ENCODE results near the gene CATSPER3. TPM values are rescaled to one million over a fixed set of nuclear protein-coding genes. Genes with fewer than 3 reads are reported as not detected.

Gene CATSPER3
- polyA plus RNA-seq, 1 donor (not counting 4 experiments of a cell fraction or from before 2014, with no cell fraction given): 0.31 TPM

- no peak for FAIRE-seq
- no peak for TF ChIP-seq EZH2 (IDR thresholded peaks at IDR 0.05; ENCODE audit: low read length)
These were observed 43.8 kb downstream of the CATSPER3 start for GRCh38 chr5:135011355-135012032.

GRCh38 chr5:135012033-135012588, 44.4 kb downstream of the CATSPER3 start:
- no peaks in the 10 kb centered on the region for H3K9me1 ChIP-seq (ENCODE audit: control insufficient read depth, extremely low read depth, insufficient read depth, low read length)
- H3K9ac ChIP-seq (ENCODE audit: control insufficient read depth, extremely low read depth, insufficient read depth, low read length): no peak overlapping the region
- dilution Hi-C loops (cut with MboI; ENCODE audit: extremely low pct_ligation_motif_present, low sequenced_read_pairs): no loop called here
- no peaks in the 10 kb centered on the region for H3K4me1 ChIP-seq (ENCODE audit: control insufficient read depth, extremely low read depth, insufficient read depth, low read length)
- TF ChIP-seq EZH2 (IDR thresholded peaks at IDR 0.05; ENCODE audit: low read length) (no peak), CTCF (optimal IDR thresholded peaks at IDR 0.05 in 1 of 3, IDR thresholded peaks at IDR 0.05 in 1 of 3, conservative IDR thresholded peaks at IDR 0.05 in 1 of 3; ENCODE audit: extremely low read depth in 1 of 3, insufficient read depth in 2 of 3, low read length in 3 of 3) (no peak)
- no peak overlapping the region for H3K4me2 ChIP-seq (ENCODE audit: control insufficient read depth, extremely low read depth, insufficient read depth, low read depth, low read length)
- H3K4me3 ChIP-seq (ENCODE audit: control insufficient read depth in 2 of 3, extremely low read depth in 1 of 3, insufficient read depth in 2 of 3, low read depth in 1 of 3, low read length in 3 of 3): no peak overlapping the region
- H3K36me3 ChIP-seq (ENCODE audit: control insufficient read depth in 2 of 2, extremely low read depth in 1 of 2, insufficient read depth in 2 of 2, low read length in 2 of 2): no peaks in the 10 kb centered on the region
- H3K9me3 ChIP-seq (ENCODE audit: control insufficient read depth, low read depth, low read length): no peaks in the 10 kb centered on the region
- H4K20me1 ChIP-seq (ENCODE audit: control insufficient read depth, extremely low read depth, insufficient read depth, low read length): no peaks in the 10 kb centered on the region
- FAIRE-seq (no peak), DNase-seq (ENCODE audit: low read depth, low spot score) (no peak)
- no peak overlapping the region for H2AFZ ChIP-seq (ENCODE audit: control insufficient read depth, low read length)
- peaks cover 3% of the 10 kb centered on the region for H3K27me3 ChIP-seq (ENCODE audit: control insufficient read depth, extremely low read depth, insufficient read depth, low read length)
- no peak overlapping the region for H3K27ac ChIP-seq (ENCODE audit: control insufficient read depth, insufficient read depth, low read length)
- H3K79me2 ChIP-seq (ENCODE audit: control insufficient read depth, insufficient read depth, low read length): no peaks in the 10 kb centered on the region

More at GRCh38 chr5:135011355-135012032, 43.8 kb downstream of the CATSPER3 start:
- Histone ChIP-seq H3K36me3 (ENCODE audit: control insufficient read depth in 2 of 2, extremely low read depth in 1 of 2, insufficient read depth in 2 of 2, low read length in 2 of 2) (no peaks in the 10 kb centered on the region), H3K9me1 (ENCODE audit: control insufficient read depth, extremely low read depth, insufficient read depth, low read length) (no peaks in the 10 kb centered on the region), H2AFZ (ENCODE audit: control insufficient read depth, low read length) (no peak overlapping the region), H3K9ac (ENCODE audit: control insufficient read depth, extremely low read depth, insufficient read depth, low read length) (no peak overlapping the region), H3K27ac (ENCODE audit: control insufficient read depth, insufficient read depth, low read length) (no peak overlapping the region), H4K20me1 (ENCODE audit: control insufficient read depth, extremely low read depth, insufficient read depth, low read length) (no peaks in the 10 kb centered on the region), H3K4me1 (ENCODE audit: control insufficient read depth, extremely low read depth, insufficient read depth, low read length) (no peaks in the 10 kb centered on the region), H3K79me2 (ENCODE audit: control insufficient read depth, insufficient read depth, low read length) (no peaks in the 10 kb centered on the region), H3K4me2 (ENCODE audit: control insufficient read depth, extremely low read depth, insufficient read depth, low read depth, low read length) (no peak overlapping the region), H3K27me3 (ENCODE audit: control insufficient read depth, extremely low read depth, insufficient read depth, low read length) (peaks cover 3% of the 10 kb centered on the region), H3K9me3 (ENCODE audit: control insufficient read depth, low read depth, low read length) (no peaks in the 10 kb centered on the region), H3K4me3 (ENCODE audit: control insufficient read depth in 2 of 3, extremely low read depth in 1 of 3, insufficient read depth in 2 of 3, low read depth in 1 of 3, low read length in 3 of 3) (no peak overlapping the region)
- dilution Hi-C loops (cut with MboI; ENCODE audit: extremely low pct_ligation_motif_present, low sequenced_read_pairs): no loop called here
- DNase-seq (ENCODE audit: low read depth, low spot score): no peak
